ENCODE data around the gene ARFGAP3.

Gene ARFGAP3

DNA sequence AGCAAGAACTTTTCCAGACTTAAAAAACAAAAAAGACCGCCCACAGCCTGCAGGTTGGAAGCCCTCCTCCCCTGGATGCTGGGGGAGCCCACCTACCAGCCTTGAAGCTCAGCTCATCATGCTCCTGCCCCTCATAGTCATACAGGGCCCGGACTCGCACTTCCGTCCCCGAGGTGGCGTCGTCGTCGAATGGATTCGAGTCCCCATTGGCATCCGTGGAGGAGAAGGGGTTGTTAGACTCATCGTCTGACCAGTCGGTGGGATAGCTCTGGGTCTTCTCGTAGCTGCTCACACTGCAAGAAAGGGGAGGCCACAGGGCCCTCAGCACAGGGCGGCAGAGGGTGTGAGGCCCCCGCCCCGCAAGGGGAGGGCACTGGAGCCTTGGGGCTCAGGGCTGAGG is 19.0 kb upstream of the ARFGAP3 start:
- no peak overlapping the region for H3K27ac Mint-ChIP-seq
- no peak for DNase-seq

DNA sequence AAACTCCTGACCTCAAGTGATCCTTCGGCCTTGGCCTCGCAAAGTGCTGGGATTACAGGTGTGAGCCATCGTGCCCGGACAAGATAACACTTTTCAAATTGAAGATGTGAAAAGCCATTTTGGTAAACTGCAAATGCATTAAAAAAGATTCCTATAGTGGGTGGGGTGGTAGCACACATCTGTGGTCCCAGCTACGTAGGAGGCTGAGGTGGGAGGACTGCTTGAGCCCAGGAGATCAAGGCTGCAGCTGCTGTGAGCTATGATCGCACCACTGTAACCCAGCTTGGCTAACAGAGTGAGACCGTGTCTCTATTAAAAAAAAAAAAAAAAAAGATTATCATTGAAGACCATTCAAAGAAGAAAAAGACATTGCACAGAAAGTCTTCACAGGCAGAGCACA is 16.9 kb upstream of the ARFGAP3 start:
- H3K4me3 Mint-ChIP-seq, result no peak overlapping the region
- ATAC-seq (no peak), DNase-seq (no peak)
- H3K27me3 Mint-ChIP-seq, result no peaks in the 10 kb centered on the region
- no peak overlapping the region for H3K27ac Mint-ChIP-seq
- no peaks in the 10 kb centered on the region for H3K9me3 Mint-ChIP-seq
- no peaks in the 10 kb centered on the region for H3K4me1 Mint-ChIP-seq

More for the DNA sequence above, 19.0 kb upstream of the ARFGAP3 start:
- Mint-ChIP-seq H3K27me3 (no peaks in the 10 kb centered on the region), H3K9me3 (no peaks in the 10 kb centered on the region), H3K4me1 (no peaks in the 10 kb centered on the region), H3K4me3 (no peak overlapping the region)
- no peak for ATAC-seq

DNA sequence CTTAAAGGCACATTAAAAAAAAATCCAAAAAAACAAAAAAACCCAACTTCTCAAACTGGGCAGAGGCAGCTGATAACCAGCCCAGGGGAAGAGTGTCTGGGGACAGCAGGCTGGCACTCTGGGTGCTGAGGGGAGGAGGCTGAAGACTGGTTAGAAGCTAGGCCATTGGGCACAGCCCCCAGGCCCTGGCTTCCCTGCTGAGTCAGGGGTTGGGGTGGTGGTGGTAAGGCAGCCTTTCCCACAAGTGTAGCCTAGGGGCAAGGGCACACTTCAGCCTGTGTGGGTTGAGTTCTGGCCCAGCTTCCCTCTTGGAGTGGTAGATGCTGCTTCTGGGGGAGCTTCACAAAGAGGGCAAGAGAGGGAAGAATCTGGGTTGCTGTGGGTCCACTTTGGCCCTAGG is 16.3 kb upstream of the ARFGAP3 start:
- ATAC-seq (no peak), DNase-seq (no peak)
- H3K27ac Mint-ChIP-seq, result no peak overlapping the region
- H3K4me1 Mint-ChIP-seq, result no peaks in the 10 kb centered on the region
- H3K4me3 Mint-ChIP-seq, result no peak overlapping the region
- no peaks in the 10 kb centered on the region for H3K9me3 Mint-ChIP-seq
- no peaks in the 10 kb centered on the region for H3K27me3 Mint-ChIP-seq

DNA sequence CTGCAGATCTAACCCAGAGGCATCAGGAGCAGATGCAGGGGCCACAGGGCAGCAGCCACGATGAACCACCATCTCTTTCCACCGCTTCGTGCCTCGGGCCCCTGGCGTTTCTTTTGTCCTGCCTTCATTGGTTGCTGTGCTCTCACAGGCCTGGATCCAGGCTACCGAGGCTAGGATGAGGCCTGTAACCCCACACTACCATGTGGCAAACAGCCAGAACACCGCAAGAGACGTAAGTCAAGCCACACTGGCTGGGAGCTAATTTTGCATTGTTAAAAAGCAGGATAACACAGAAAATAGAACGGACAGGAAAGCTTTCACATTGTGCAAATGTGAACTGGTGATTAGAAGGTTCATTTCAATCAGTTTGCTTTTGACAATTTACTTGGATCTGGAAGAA is 15.7 kb upstream of the ARFGAP3 start:
- Mint-ChIP-seq H3K4me3 (no peak overlapping the region), H3K27me3 (no peaks in the 10 kb centered on the region), H3K4me1 (peaks cover 2% of the 10 kb centered on the region), H3K9me3 (no peaks in the 10 kb centered on the region), H3K27ac (no peak overlapping the region)
- ATAC-seq (no peak), DNase-seq (no peak)

DNA sequence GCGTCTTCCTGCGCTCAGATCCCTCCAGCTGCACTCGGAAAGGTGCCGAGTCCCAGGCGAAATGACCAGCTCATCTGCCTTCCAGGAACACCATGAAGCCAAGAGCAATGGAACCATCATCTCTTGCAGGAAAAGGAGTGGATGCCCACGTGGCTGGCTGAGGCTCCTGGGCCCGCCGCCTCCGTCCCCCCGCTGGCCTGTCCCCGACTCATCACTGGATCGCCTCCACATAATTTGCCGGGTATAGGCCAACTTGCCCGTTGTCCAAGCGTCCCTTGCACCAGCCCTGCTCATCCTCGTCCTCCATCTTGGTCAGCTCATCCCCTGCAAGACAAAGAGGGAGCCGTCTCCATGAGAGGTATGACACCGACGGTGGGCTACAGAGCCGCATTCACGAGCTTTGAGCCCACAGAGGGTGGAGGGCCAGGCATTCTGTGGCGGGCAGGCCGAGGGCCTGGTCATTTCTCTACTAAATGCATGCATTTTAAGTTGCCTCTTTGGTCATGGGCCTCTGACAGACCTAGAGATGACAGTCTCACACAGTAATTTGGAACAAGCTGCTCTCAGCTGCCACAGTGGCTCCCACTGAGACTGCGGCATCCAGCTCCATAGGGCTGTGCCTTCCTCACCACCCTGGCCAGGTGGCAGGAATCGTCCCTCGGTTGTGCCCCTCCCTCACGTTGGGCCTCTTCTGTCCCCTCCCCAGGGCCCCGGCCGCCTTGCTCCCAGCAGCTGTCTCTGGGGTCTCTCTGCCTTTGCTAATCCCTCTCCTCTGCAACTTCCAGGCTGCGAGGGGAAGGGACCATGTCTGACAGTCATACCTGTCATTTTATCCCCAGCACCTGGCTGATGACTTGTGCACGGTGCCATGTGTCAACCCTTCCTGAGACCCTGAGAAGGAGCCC is 14.3 kb upstream of the ARFGAP3 start:
- H3K4me1 Mint-ChIP-seq, result peaks cover 8% of the 10 kb centered on the region
- ATAC-seq (no peak), DNase-seq (no peak)
- no peak overlapping the region for H3K4me3 Mint-ChIP-seq
- H3K27me3 Mint-ChIP-seq, result no peaks in the 10 kb centered on the region
- peak overlapping the region in 1 of 2 donors; percentile 59 for H3K27ac Mint-ChIP-seq
- no peaks in the 10 kb centered on the region for H3K9me3 Mint-ChIP-seq

DNA sequence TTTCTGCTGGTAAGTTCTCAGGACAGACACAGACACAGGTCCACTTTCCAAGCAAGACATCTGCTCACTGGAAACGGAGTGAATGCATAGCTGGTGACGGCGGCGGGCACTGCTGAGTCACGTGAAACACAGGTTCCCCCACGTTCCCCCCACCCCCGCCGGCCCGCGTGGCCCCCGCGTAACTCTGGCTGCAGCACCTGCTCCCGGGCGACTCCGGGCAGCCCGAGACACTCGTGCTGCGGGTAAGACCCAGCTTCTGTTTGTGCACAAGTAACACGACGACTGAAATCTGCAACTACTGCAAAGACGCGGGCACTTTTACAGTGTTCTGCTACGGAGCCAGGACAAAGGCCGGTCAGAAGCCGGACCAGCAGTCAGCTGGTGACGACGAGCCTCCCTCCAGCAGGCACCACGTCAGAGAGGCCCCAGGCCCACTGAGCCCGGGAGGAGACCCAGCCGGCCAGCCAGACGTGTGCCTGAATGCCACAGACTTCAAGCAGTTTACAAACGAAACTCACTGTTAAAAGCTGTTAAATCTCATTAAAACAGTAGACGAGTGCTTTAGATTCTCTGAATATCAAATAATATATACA is 12.9 kb upstream of the ARFGAP3 start:
- no peaks in the 10 kb centered on the region for H3K27me3 Mint-ChIP-seq
- no peak for ATAC-seq
- DNase-seq, result no peak
- peak overlapping the region in 1 of 2 donors; percentile 60 for H3K27ac Mint-ChIP-seq
- no peaks in the 10 kb centered on the region for H3K9me3 Mint-ChIP-seq
- no peak overlapping the region for H3K4me3 Mint-ChIP-seq
- H3K4me1 Mint-ChIP-seq, result peaks cover 9% of the 10 kb centered on the region

DNA sequence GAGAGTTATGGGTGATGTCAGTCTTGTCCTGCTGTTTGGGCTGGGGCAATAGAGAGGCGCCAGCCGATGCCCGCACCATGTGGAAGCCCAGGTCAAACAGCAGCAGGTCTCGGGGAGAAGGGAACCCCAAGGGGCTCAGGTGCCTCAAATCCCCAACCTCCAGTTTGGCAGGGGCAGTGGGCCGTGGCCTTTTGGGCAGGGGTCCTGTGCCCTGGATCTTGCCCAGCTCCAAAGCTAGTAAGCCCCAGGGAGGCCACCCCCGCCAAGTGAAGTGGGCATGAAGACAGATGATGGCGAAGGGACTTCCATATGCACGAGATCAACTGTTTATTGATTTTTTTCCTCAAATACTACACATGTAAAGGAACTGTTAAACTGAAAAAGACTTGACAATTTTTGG is 12.4 kb upstream of the ARFGAP3 start:
- no peak for ATAC-seq
- Mint-ChIP-seq H3K27me3 (no peaks in the 10 kb centered on the region), H3K4me3 (no peak overlapping the region), H3K9me3 (no peaks in the 10 kb centered on the region), H3K4me1 (peaks cover 14% of the 10 kb centered on the region), H3K27ac (no peak overlapping the region)
- no peak for DNase-seq

DNA sequence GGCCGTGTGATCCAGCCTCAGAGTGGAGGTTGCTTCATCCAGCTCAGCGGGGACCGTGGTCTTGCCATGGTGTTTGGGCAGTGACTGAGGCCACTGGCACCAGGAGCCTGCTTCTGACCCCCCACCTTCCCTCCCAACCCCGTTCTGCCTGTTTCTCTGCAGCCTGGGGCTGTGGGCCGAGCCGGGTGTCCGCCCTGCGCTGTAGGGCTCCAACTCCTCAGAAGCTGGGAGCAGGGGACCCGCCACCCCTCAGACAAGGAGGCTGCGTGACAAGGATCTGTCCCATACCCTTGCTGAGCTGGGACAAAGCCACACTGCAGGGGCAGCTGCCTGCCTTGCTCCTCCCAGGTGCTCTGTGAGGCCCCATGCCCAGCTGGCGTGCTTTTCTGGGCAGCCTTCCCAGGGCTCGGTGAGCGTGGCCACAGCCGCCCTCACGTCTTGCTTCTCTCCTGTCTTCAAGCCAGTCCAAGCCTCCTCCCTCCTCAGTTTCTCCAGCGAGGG is 11.7 kb upstream of the ARFGAP3 start:
- H3K9me3 Mint-ChIP-seq, result no peaks in the 10 kb centered on the region
- H3K4me3 Mint-ChIP-seq, result no peak overlapping the region
- no peaks in the 10 kb centered on the region for H3K27me3 Mint-ChIP-seq
- no peak overlapping the region for H3K27ac Mint-ChIP-seq
- peaks cover 17% of the 10 kb centered on the region for H3K4me1 Mint-ChIP-seq
- ATAC-seq (no peak), DNase-seq (no peak)

DNA sequence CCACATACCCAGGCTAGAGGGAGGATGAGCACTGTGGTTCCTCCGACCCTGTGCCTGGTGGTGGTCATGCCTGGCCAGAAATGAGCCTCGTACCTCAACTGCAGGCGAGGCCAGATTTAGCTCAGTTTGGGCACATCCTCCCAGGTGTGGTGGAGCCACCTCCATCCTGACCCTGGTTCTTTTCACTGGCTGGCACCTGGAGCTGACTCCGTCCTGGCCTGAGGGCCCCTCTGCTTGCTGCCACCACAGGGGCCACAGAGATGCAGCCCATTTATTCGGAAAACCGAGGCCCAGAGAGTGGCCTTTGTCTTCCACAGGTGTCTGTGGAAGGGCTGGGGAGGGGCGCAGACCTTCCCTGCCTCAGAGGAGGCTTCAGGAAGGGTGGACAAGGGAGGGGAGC is 9.0 kb upstream of the ARFGAP3 start:
- Mint-ChIP-seq H3K4me3 (no peak overlapping the region), H3K27me3 (no peaks in the 10 kb centered on the region), H3K9me3 (peaks cover 6 to 13% of the 10 kb centered on the region in 2 donors), H3K4me1 (peaks cover 37% of the 10 kb centered on the region), H3K27ac (peak overlapping the region in 1 of 2 donors; percentile 12)
- DNase-seq, result no peak
- no peak for ATAC-seq

DNA sequence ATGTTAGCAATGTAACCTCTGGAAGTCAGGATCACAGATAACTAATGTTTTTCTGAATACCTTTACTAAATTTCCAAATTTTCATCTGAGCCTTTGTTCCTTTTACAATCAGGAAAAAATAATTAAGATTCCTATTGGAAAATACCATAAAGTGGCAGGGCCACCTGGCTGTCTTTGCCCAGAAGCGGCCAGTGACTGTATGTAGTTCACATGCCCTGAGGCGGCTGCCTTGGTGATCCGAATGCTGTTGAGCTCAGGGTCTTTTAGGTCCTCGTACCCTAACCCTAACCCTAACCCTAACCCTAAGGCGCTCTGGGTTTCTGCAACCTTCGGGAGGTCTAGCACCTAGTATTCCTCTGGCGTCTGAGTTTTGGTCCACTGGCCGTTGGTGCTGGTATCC is 8.5 kb upstream of the ARFGAP3 start:
- no peak for ATAC-seq
- DNase-seq, result no peak
- Mint-ChIP-seq H3K4me3 (no peak overlapping the region), H3K27ac (no peak overlapping the region), H3K9me3 (peaks cover 6 to 13% of the 10 kb centered on the region in 2 donors), H3K4me1 (peaks cover 42% of the 10 kb centered on the region), H3K27me3 (no peaks in the 10 kb centered on the region)

DNA sequence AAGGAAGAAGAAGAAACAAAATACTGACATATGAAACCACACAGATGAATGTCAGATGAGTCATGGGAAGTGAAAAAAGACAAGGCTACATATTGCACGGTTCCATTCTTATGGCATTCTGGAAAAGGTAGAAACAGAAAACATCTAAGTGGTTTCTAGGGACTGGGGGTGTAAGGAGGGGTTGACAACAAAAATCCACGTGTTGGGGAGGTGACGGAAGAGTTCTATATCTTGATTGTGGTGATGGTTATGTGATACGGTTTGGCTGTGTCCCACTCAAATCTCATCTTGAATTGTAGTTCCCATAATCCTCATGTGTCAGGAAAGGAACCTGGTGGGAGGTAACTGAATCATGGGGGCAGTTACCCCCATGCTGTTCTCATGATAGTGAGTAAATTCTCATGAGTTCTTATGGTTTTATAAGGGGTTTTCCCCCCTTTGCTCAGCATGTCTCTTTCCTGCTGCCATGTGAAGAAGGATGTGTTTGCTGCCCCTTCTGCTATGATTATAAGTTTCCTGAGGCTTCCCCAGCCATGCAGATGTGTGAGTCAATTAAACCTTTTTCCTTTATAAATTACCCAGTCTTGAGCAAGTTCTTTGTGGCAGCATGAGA is 6.4 kb upstream of the ARFGAP3 start:
- ATAC-seq, result peak; percentile 71
- H3K4me1 Mint-ChIP-seq, result peaks cover 43% of the 10 kb centered on the region

DNA sequence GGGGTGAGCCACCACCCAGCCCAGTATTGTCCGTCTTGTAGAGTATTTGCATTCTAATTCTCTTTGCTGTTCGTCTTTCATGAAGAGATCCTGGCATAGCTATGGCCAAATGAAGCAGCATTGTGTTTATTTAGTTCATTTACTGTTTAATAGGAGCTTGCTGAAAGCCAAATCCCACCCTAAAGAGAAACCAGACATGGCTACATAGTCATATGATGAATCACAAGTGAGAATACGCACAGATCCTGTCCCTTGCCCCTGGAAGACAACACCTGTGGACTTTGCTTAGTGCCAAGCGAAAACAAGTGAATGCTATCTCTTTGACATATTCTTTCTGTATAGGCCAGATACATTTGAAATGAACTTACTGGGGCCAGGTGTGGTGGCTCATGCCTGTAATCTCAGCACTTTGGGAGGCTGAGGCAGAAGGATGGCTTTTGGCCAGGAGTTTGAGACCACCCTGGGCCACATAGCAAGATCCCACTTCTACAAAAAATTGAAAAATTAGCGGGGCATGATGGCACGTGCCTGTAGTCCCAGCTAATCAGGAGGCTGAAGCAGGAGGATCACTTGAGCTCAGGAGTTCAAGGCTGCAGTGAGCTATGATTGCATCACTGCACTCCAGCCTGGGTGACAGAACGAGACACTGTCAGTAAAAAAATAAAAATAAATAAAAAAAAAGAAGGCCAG is 5.1 kb upstream of the ARFGAP3 start:
- no peak for ATAC-seq
- Mint-ChIP-seq H3K27ac (no peak overlapping the region), H3K9me3 (peaks cover 6 to 13% of the 10 kb centered on the region in 2 donors), H3K4me1 (peaks cover 34% of the 10 kb centered on the region), H3K4me3 (no peak overlapping the region), H3K27me3 (no peaks in the 10 kb centered on the region)
- DNase-seq, result no peak

More for the DNA sequence above, 6.4 kb upstream of the ARFGAP3 start:
- peak overlapping the region; percentile 69 to 72 for H3K27ac Mint-ChIP-seq
- DNase-seq, result peak; percentile 27 to 37
- peaks cover 6 to 13% of the 10 kb centered on the region in 2 donors for H3K9me3 Mint-ChIP-seq
- peak overlapping the region in 1 of 2 donors; percentile 15 for H3K4me3 Mint-ChIP-seq
- H3K27me3 Mint-ChIP-seq, result no peaks in the 10 kb centered on the region

DNA sequence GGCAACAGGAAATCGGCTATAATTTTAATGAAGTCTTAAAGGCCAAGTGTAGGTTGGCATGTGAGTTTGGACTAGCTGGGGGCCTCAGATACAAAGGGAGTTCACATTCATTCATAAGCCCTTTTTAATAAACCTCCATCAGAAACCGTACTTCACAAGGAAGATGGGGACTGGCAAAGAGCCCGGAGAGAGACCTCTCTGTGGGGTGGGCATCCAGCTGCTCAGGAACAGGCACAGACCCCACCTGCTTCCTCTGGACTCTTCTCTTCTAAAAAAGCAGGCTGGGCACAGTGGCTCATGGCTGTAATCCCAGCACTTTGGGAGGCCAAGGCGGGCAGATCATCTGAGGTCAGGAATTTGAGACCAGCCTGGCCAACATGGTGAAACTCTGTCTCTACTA is 3.9 kb upstream of the ARFGAP3 start:
- ATAC-seq (no peak), DNase-seq (no peak)
- peaks cover 38% of the 10 kb centered on the region for H3K4me1 Mint-ChIP-seq
- H3K27ac Mint-ChIP-seq, result no peak overlapping the region
- no peaks in the 10 kb centered on the region for H3K27me3 Mint-ChIP-seq
- no peak overlapping the region for H3K4me3 Mint-ChIP-seq
- H3K9me3 Mint-ChIP-seq, result peaks cover 6 to 13% of the 10 kb centered on the region in 2 donors

DNA sequence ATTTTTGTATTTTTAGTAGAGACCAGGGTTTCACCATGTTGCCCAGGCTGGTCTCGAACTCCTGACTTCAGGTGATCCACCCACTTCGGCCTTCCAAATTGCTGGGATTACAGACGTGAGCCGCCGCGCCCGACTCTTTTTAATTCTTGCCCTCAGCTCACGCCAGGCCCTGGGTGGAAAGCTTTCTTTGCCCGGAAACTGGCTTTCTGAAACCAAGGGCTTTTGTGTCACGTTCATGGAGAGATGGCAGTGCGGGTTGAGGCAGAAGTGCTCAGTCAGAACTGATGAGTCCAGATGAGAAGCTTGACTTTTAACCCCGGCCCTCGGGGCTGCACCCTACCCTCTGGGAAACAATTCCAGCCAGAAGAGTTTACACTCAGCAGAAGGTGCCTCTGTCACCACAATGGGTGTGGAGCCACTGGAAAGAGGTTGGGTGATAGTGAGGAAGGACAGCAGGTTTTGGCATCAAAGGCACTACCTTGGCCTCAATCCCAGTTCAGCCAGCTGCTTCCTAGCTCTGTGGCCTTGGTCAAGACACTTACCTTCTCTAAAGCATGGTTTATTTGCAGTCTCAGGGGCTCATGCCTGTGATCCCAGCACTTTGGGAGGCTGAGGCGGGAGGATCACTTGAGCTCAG is 890 bp upstream of the ARFGAP3 start:
- no peak for DNase-seq
- no peak for ATAC-seq
- peak overlapping the region; percentile 49 to 50 for H3K4me3 Mint-ChIP-seq
- peak overlapping the region; percentile 40 to 82 for H3K27ac Mint-ChIP-seq
- peaks cover 0 to 7% of the 10 kb centered on the region in 2 donors for H3K9me3 Mint-ChIP-seq
- no peaks in the 10 kb centered on the region for H3K27me3 Mint-ChIP-seq
- H3K4me1 Mint-ChIP-seq, result peaks cover 22% of the 10 kb centered on the region

All from stimulated activated naive CD8-positive, alpha-beta T cell treated with anti-CD3 and anti-CD28 coated beads, Interleukin-15, amount 100 ng/mL, for 72 hours (primary cell).